Stimulated activated naive CD8-positive, alpha-beta T cell treated with anti-CD3 and anti-CD28 coated beads, Interleukin-15, Interleukin-2, amounts not matched to agents 100 ng/mL and 50 ng/mL, for 24 hours (primary cell): ENCODE results near the gene APBB2.

ENCODE experiments used
- H3K27ac Mint-ChIP-seq: one replicate; pipeline ENCODE4 v1.8.0; 2021; ENCODE audit warnings: mild to moderate bottlenecking, mixed read lengths
- H3K27me3 Mint-ChIP-seq: one replicate; pipeline ENCODE4 v1.8.0; 2021; ENCODE audit warnings: mixed read lengths
- H3K36me3 Mint-ChIP-seq: one replicate; pipeline ENCODE4 v1.8.0; 2021; ENCODE audit warnings: low read depth, mixed read lengths
- H3K4me1 Mint-ChIP-seq: one replicate; pipeline ENCODE4 v1.8.0; 2021; ENCODE audit warnings: low read depth, mixed read lengths
- H3K4me3 Mint-ChIP-seq: one replicate; pipeline ENCODE4 v1.8.0; 2021; ENCODE audit warnings: mild to moderate bottlenecking, mixed read lengths
- H3K9me3 Mint-ChIP-seq: one replicate; pipeline ENCODE4 v1.8.0; 2021; ENCODE audit warnings: mixed read lengths

The APBB2 gene

GRCh38 chr4:40856277-40856839, 358.0 kb downstream of the APBB2 start:
- Mint-ChIP-seq H3K27ac (no peak overlapping the region), H3K36me3 (no peaks in the 10 kb centered on the region), H3K4me1 (peaks cover 12% of the 10 kb centered on the region), H3K27me3 (peaks cover 55% of the 10 kb centered on the region), H3K9me3 (no peaks in the 10 kb centered on the region), H3K4me3 (peak overlapping the region; percentile 73)

- Mint-ChIP-seq H3K27ac (no peak overlapping the region), H3K4me1 (peaks cover 7% of the 10 kb centered on the region), H3K36me3 (no peaks in the 10 kb centered on the region), H3K9me3 (no peaks in the 10 kb centered on the region), H3K27me3 (peaks cover 30% of the 10 kb centered on the region), H3K4me3 (no peak overlapping the region)
Measured at GRCh38 chr4:40850496-40850895, 363.8 kb downstream of the APBB2 start.

- peak overlapping the region; percentile 22 for H3K27ac Mint-ChIP-seq
- H3K36me3 Mint-ChIP-seq = no peaks in the 10 kb centered on the region
- H3K4me1 Mint-ChIP-seq = peaks cover 4% of the 10 kb centered on the region
- H3K9me3 Mint-ChIP-seq = no peaks in the 10 kb centered on the region
- no peak overlapping the region for H3K4me3 Mint-ChIP-seq
- peaks cover 18% of the 10 kb centered on the region for H3K27me3 Mint-ChIP-seq
Measured at GRCh38 chr4:40848940-40849339, 365.4 kb downstream of the APBB2 start.

GRCh38 chr4:40848251-40848650, 366.1 kb downstream of the APBB2 start:
- Mint-ChIP-seq H3K9me3 (no peaks in the 10 kb centered on the region), H3K36me3 (no peaks in the 10 kb centered on the region), H3K4me1 (peaks cover 4% of the 10 kb centered on the region), H3K4me3 (no peak overlapping the region), H3K27me3 (peaks cover 13% of the 10 kb centered on the region), H3K27ac (no peak overlapping the region)

- Mint-ChIP-seq H3K9me3 (no peaks in the 10 kb centered on the region), H3K27ac (no peak overlapping the region), H3K4me1 (peaks cover 7% of the 10 kb centered on the region), H3K27me3 (peaks cover 4% of the 10 kb centered on the region), H3K36me3 (no peaks in the 10 kb centered on the region), H3K4me3 (no peak overlapping the region)
Measured at GRCh38 chr4:40846532-40846931, 367.8 kb downstream of the APBB2 start.

- Mint-ChIP-seq H3K4me1 (peaks cover 16% of the 10 kb centered on the region), H3K27me3 (peaks cover 4% of the 10 kb centered on the region), H3K36me3 (no peaks in the 10 kb centered on the region), H3K4me3 (no peak overlapping the region), H3K27ac (no peak overlapping the region), H3K9me3 (no peaks in the 10 kb centered on the region)
Measured at GRCh38 chr4:40845154-40845835, 369.0 kb downstream of the APBB2 start.

- H3K27me3 Mint-ChIP-seq = peaks cover 4% of the 10 kb centered on the region
- no peak overlapping the region for H3K27ac Mint-ChIP-seq
- peaks cover 16% of the 10 kb centered on the region for H3K4me1 Mint-ChIP-seq
Measured at GRCh38 chr4:40844261-40844660, 370.1 kb downstream of the APBB2 start.

GRCh38 chr4:40843696-40844095, 370.6 kb downstream of the APBB2 start:
- H3K4me3 Mint-ChIP-seq = no peak overlapping the region
- H3K36me3 Mint-ChIP-seq = no peaks in the 10 kb centered on the region
- peaks cover 16% of the 10 kb centered on the region for H3K4me1 Mint-ChIP-seq
- no peak overlapping the region for H3K27ac Mint-ChIP-seq
- H3K27me3 Mint-ChIP-seq = peaks cover 2% of the 10 kb centered on the region
- H3K9me3 Mint-ChIP-seq = no peaks in the 10 kb centered on the region

More at GRCh38 chr4:40844261-40844660, 370.1 kb downstream of the APBB2 start:
- Mint-ChIP-seq H3K36me3 (no peaks in the 10 kb centered on the region), H3K4me3 (no peak overlapping the region), H3K9me3 (no peaks in the 10 kb centered on the region)

GRCh38 chr4:40842725-40843423, 371.5 kb downstream of the APBB2 start:
- Mint-ChIP-seq H3K9me3 (no peaks in the 10 kb centered on the region), H3K36me3 (no peaks in the 10 kb centered on the region), H3K27ac (no peak overlapping the region), H3K27me3 (no peaks in the 10 kb centered on the region), H3K4me1 (peaks cover 16% of the 10 kb centered on the region), H3K4me3 (no peak overlapping the region)

GRCh38 chr4:40842318-40842717, 372.0 kb downstream of the APBB2 start:
- Mint-ChIP-seq H3K4me1 (peaks cover 12% of the 10 kb centered on the region), H3K27me3 (no peaks in the 10 kb centered on the region), H3K27ac (no peak overlapping the region)

GRCh38 chr4:40840985-40841571, 373.3 kb downstream of the APBB2 start:
- Mint-ChIP-seq H3K4me1 (peaks cover 12% of the 10 kb centered on the region), H3K9me3 (no peaks in the 10 kb centered on the region), H3K27me3 (no peaks in the 10 kb centered on the region), H3K36me3 (no peaks in the 10 kb centered on the region), H3K27ac (no peak overlapping the region), H3K4me3 (no peak overlapping the region)

More at GRCh38 chr4:40842318-40842717, 372.0 kb downstream of the APBB2 start:
- Mint-ChIP-seq H3K36me3 (no peaks in the 10 kb centered on the region), H3K9me3 (no peaks in the 10 kb centered on the region), H3K4me3 (no peak overlapping the region)

GRCh38 chr4:40840255-40840984, 373.9 kb downstream of the APBB2 start:
- H3K27ac Mint-ChIP-seq = no peak overlapping the region
- no peak overlapping the region for H3K4me3 Mint-ChIP-seq
- H3K4me1 Mint-ChIP-seq = peaks cover 12% of the 10 kb centered on the region
- no peaks in the 10 kb centered on the region for H3K9me3 Mint-ChIP-seq
- no peaks in the 10 kb centered on the region for H3K36me3 Mint-ChIP-seq
- H3K27me3 Mint-ChIP-seq = no peaks in the 10 kb centered on the region

- Mint-ChIP-seq H3K9me3 (no peaks in the 10 kb centered on the region), H3K4me3 (no peak overlapping the region), H3K27me3 (no peaks in the 10 kb centered on the region), H3K36me3 (no peaks in the 10 kb centered on the region), H3K4me1 (peaks cover 12% of the 10 kb centered on the region), H3K27ac (no peak overlapping the region)
Measured at GRCh38 chr4:40838742-40839141, 375.6 kb downstream of the APBB2 start.

GRCh38 chr4:40837094-40837870, 377.1 kb downstream of the APBB2 start:
- no peak overlapping the region for H3K4me3 Mint-ChIP-seq
- H3K4me1 Mint-ChIP-seq = peaks cover 9% of the 10 kb centered on the region
- no peak overlapping the region for H3K27ac Mint-ChIP-seq
- no peaks in the 10 kb centered on the region for H3K27me3 Mint-ChIP-seq
- H3K36me3 Mint-ChIP-seq = no peaks in the 10 kb centered on the region
- no peaks in the 10 kb centered on the region for H3K9me3 Mint-ChIP-seq
